Hepatocyte (in vitro differentiated cells): ENCODE measurements around the gene MRGPRX2. TPM values are rescaled to one million over a fixed set of nuclear protein-coding genes. Genes with fewer than 3 reads are reported as not detected.

Experiments
- DNase-seq: peaks from one replicate; pipeline ENCODE4 v3.0.0-alpha.2; 2016; ENCODE audit warnings: low spot score
- H2AFZ ChIP-seq: fragments of 200-600 bp; sonication (generic); 2 replicates; pipeline ENCODE4 v1.6.0; 2016; ENCODE audit warnings: antibody characterized with exemption, mild to moderate bottlenecking
- H3K27ac ChIP-seq: fragments of 200-600 bp; sonication (generic); 2 replicates; pipeline ENCODE4 v1.5.1; 2016; ENCODE audit warnings: mild to moderate bottlenecking
- H3K27me3 ChIP-seq: fragments of 200-600 bp; sonication (generic); 2 replicates; pipeline ENCODE4 v1.6.1; 2016
- H3K36me3 ChIP-seq: fragments of 200-600 bp; sonication (generic); replicated peaks from 2 replicates; pipeline ENCODE4 v1.5.1; 2016; ENCODE audit warnings: low read depth; ENCODE audit not compliant: insufficient read depth
- H3K4me1 ChIP-seq: fragments of 200-600 bp; sonication (generic); 2 replicates; pipeline ENCODE4 v1.5.1; 2016; ENCODE audit warnings: mild to moderate bottlenecking, moderate library complexity; ENCODE audit not compliant: insufficient read depth
- H3K4me2 ChIP-seq: fragments of 200-600 bp; sonication (generic); 2 replicates; pipeline ENCODE4 v1.6.0; 2016
- H3K4me3 ChIP-seq: fragments of 200-600 bp; sonication (generic); 2 replicates; pipeline ENCODE4 v1.5.1; 2016; ENCODE audit warnings: mild to moderate bottlenecking
- H3K79me2 ChIP-seq: fragments of 200-600 bp; sonication (generic); 2 replicates; pipeline ENCODE4 v1.6.0; 2017; ENCODE audit warnings: mild to moderate bottlenecking
- H3K9me2 ChIP-seq: fragments of 200-600 bp; sonication (generic); replicated peaks from 2 replicates; pipeline ENCODE4 v1.6.0; 2017; ENCODE audit warnings: mild to moderate bottlenecking; ENCODE audit not compliant: insufficient read depth
- H3K9me3 ChIP-seq: fragments of 200-600 bp; sonication (generic); 2 replicates; pipeline ENCODE4 v1.5.1; 2016; ENCODE audit warnings: low read depth, mild to moderate bottlenecking
- H4K20me1 ChIP-seq: fragments of 200-600 bp; sonication (generic); 2 replicates; pipeline ENCODE4 v1.6.0; 2016; ENCODE audit warnings: mild to moderate bottlenecking; ENCODE audit not compliant: insufficient read depth, poor library complexity, severe bottlenecking
- CTCF ChIP-seq: fragments of 200-600 bp; sonication (generic); IDR thresholded peaks from 2 replicates; pipeline ENCODE4 v1.5.1; 2016; ENCODE audit warnings: antibody characterized with exemption, mild to moderate bottlenecking; ENCODE audit not compliant: poor library complexity
- EZH2 ChIP-seq: fragments of 200-600 bp; sonication (generic); IDR thresholded peaks from 2 replicates; pipeline ENCODE4 v1.6.1; 2016; ENCODE audit warnings: antibody characterized with exemption, mild to moderate bottlenecking, borderline replicate concordance
- EZH2phosphoT487 ChIP-seq: fragments of 200-600 bp; sonication (generic); IDR thresholded peaks from one replicate; pipeline ENCODE4 v1.6.1; 2018; ENCODE audit warnings: antibody characterized with exemption, mild to moderate bottlenecking, low read depth, moderate library complexity; ENCODE audit not compliant: unreplicated experiment, severe bottlenecking
- WGBS: methylation state at CpG from one replicate; pipeline ENCODE4 v1.1.6; 2016; ENCODE audit warnings: low lambda C conversion rate; ENCODE audit errors: missing lambda C conversion rate; 5-methylcytosine and 5-hydroxymethylcytosine counted together
- polyA plus RNA-seq: library from polyadenylated mRNA; unstranded; fragments of >200 nt; fragmentation: Nextera tagmentation; extraction: Ambion mirVana; gene quantifications from 2 replicates; pipeline ENCODE4 v1.2.1, GENCODE V29; 2016
- total RNA-seq: library from RNA; depleted of rRNA; stranded (reverse); fragments of >200 nt; gene quantifications from 2 replicates; pipeline ENCODE4 v1.2.3, GENCODE V29; 2014

MRGPRX2 gene
- total RNA-seq (not detected in 2 replicates), polyA plus RNA-seq (not detected in 2 replicates)

GRCh38 chr11:19060629-19061028 lies at the start of gene MRGPRX2:
Gene MRGPRX2, minus strand, starts transcription at chr11:19060717. Its CDS starts 4,315 bp downstream, at chr11:19056402.
- Histone ChIP-seq H2AFZ (no peak within 1 kb of the TSS), H3K4me3 (no peak within 1 kb of the TSS), H3K27ac (no peak within 1 kb of the TSS), H3K9me3 (no peaks in the 10 kb centered on the region), H3K79me2 (no peaks in the 10 kb centered on the region), H3K4me1 (no peaks in the 10 kb centered on the region), H3K36me3 (no peaks in the 10 kb centered on the region), H4K20me1 (no peaks in the 10 kb centered on the region), H3K27me3 (no peaks in the 10 kb centered on the region), H3K4me2 (no peak within 1 kb of the TSS), H3K9me2 (no peaks in the 10 kb centered on the region)
- WGBS = 63% methylated on average over 4 of the region's 4 CpGs
- TF ChIP-seq EZH2 (no peak), EZH2phosphoT487 (no peak), CTCF (no peak)
- DNase-seq = no peak

- TF ChIP-seq CTCF (no peak), EZH2phosphoT487 (no peak), EZH2 (no peak)
These were observed 49.8 kb upstream of the MRGPRX2 start for GRCh38 chr11:19110295-19110694.

GRCh38 chr11:19107125-19107524 lies 46.6 kb upstream of the MRGPRX2 start:
- 96% methylated on average over 1 of the region's 1 CpG for WGBS
- Histone ChIP-seq H3K4me3 (no peak overlapping the region), H3K9me3 (no peaks in the 10 kb centered on the region), H3K27me3 (no peaks in the 10 kb centered on the region), H3K9me2 (no peaks in the 10 kb centered on the region), H3K4me1 (peaks cover 6% of the 10 kb centered on the region), H2AFZ (no peak overlapping the region), H3K79me2 (no peaks in the 10 kb centered on the region), H3K4me2 (no peak overlapping the region), H4K20me1 (no peaks in the 10 kb centered on the region), H3K36me3 (no peaks in the 10 kb centered on the region), H3K27ac (no peak overlapping the region)
- DNase-seq = no peak
- TF ChIP-seq CTCF (no peak), EZH2phosphoT487 (no peak), EZH2 (no peak)

More at GRCh38 chr11:19110295-19110694, 49.8 kb upstream of the MRGPRX2 start:
- WGBS = 84% methylated on average over 3 of the region's 3 CpGs
- H4K20me1 ChIP-seq = no peaks in the 10 kb centered on the region
- H3K27me3 ChIP-seq = no peaks in the 10 kb centered on the region
- H3K36me3 ChIP-seq = no peaks in the 10 kb centered on the region
- DNase-seq = no peak
- H3K9me2 ChIP-seq = no peaks in the 10 kb centered on the region
- no peak overlapping the region for H3K4me2 ChIP-seq
- H3K4me1 ChIP-seq = no peaks in the 10 kb centered on the region
- no peak overlapping the region for H3K27ac ChIP-seq
- H2AFZ ChIP-seq = no peak overlapping the region
- no peaks in the 10 kb centered on the region for H3K9me3 ChIP-seq
- H3K79me2 ChIP-seq = no peaks in the 10 kb centered on the region
- H3K4me3 ChIP-seq = no peak overlapping the region

GRCh38 chr11:19105011-19105410 lies 44.5 kb upstream of the MRGPRX2 start:
- H2AFZ ChIP-seq = no peak overlapping the region
- H3K9me3 ChIP-seq = no peaks in the 10 kb centered on the region
- H3K9me2 ChIP-seq = no peaks in the 10 kb centered on the region
- WGBS = 90% methylated on average over 1 of the region's 1 CpG
- no peak overlapping the region for H3K27ac ChIP-seq
- H3K4me3 ChIP-seq = no peak overlapping the region
- H3K79me2 ChIP-seq = no peaks in the 10 kb centered on the region
- no peak overlapping the region for H3K4me2 ChIP-seq
- no peak for TF ChIP-seq CTCF
- TF ChIP-seq EZH2phosphoT487 = no peak
- TF ChIP-seq EZH2 = no peak
- H3K4me1 ChIP-seq = peaks cover 6% of the 10 kb centered on the region
- no peak for DNase-seq
- H3K27me3 ChIP-seq = no peaks in the 10 kb centered on the region
- no peaks in the 10 kb centered on the region for H4K20me1 ChIP-seq
- no peaks in the 10 kb centered on the region for H3K36me3 ChIP-seq
